ENCODE results near the gene ASAP3.
A peak's percentile ranks its signal among the peaks of the same experiment; 100 is the strongest.

ASAP3 gene

GRCh38 chr1:23477359-23478144 is 6.4 kb downstream of the ASAP3 start:
- DNase-seq: no peak

- DNase-seq: no peak
These were observed 8.3 kb downstream of the ASAP3 start for GRCh38 chr1:23475641-23476040.

GRCh38 chr1:23475134-23475628 is 8.8 kb downstream of the ASAP3 start:
- DNase-seq: no peak

GRCh38 chr1:23473037-23473800 is 10.8 kb downstream of the ASAP3 start:
- no peak for DNase-seq

- no peak for DNase-seq
These were observed 11.5 kb downstream of the ASAP3 start for GRCh38 chr1:23472351-23473036.

- no peak for DNase-seq
These were observed 12.4 kb downstream of the ASAP3 start for GRCh38 chr1:23471473-23472075.

GRCh38 chr1:23470282-23471070 is 13.5 kb downstream of the ASAP3 start:
- DNase-seq: no peak

- DNase-seq: no peak
These were observed 14.5 kb downstream of the ASAP3 start for GRCh38 chr1:23469372-23469982.

- no peak for DNase-seq
These were observed 17.5 kb downstream of the ASAP3 start for GRCh38 chr1:23466423-23466989.

- DNase-seq: no peak
These were observed 20.7 kb downstream of the ASAP3 start for GRCh38 chr1:23463286-23463685.

- DNase-seq: no peak
These were observed 21.2 kb downstream of the ASAP3 start for GRCh38 chr1:23462766-23463165.

- DNase-seq: no peak
These were observed 22.9 kb downstream of the ASAP3 start for GRCh38 chr1:23461050-23461449.

- DNase-seq: no peak
These were observed 23.5 kb downstream of the ASAP3 start for GRCh38 chr1:23460519-23460918.

- no peak for DNase-seq
These were observed 24.6 kb downstream of the ASAP3 start for GRCh38 chr1:23459338-23459757.

GRCh38 chr1:23456226-23456625 is 27.8 kb downstream of the ASAP3 start:
- DNase-seq: no peak

GRCh38 chr1:23453455-23454000 is 30.5 kb downstream of the ASAP3 start:
- no peak for DNase-seq

GRCh38 chr1:23452011-23452411 is 32.0 kb downstream of the ASAP3 start:
- peak; percentile 83 for DNase-seq

- no peak for DNase-seq
These were observed 32.5 kb downstream of the ASAP3 start for GRCh38 chr1:23451441-23451840.

- no peak for DNase-seq
These were observed 33.1 kb downstream of the ASAP3 start for GRCh38 chr1:23450894-23451293.

- no peak for DNase-seq
These were observed 34.0 kb downstream of the ASAP3 start for GRCh38 chr1:23449958-23450357.

- DNase-seq: no peak
These were observed 34.7 kb downstream of the ASAP3 start for GRCh38 chr1:23449306-23449705.
